Breast epithelium (tissue), 4 donors: ENCODE data around the gene COQ9. TPM values are rescaled to one million over a fixed set of nuclear protein-coding genes. Genes with fewer than 3 reads are reported as not detected.

Experiments used
- DNase-seq, 2 donors: peaks; one replicate each; pipeline ENCODE4 v3.0.0-alpha.2; 2019; ENCODE audit warnings: low spot score in 2 of 2
- H3K27ac ChIP-seq, 2 donors: fragments of 200-600 bp; sonication (generic) in 1 of 2; one replicate each; pipeline ENCODE4 v1.5.1; 2016 to 2019; ENCODE audit warnings: mild to moderate bottlenecking in 1 of 2
- H3K27me3 ChIP-seq, 2 donors: fragments of 200-600 bp; sonication (generic) in 1 of 2; one replicate each; pipeline versions ENCODE4 v1.5.1 to v1.6.0; 2017 to 2019; ENCODE audit warnings: control low read depth in 1 of 2, mild to moderate bottlenecking in 1 of 2
- H3K36me3 ChIP-seq: fragments of 200-600 bp; one replicate; pipeline ENCODE4 v1.5.1; 2019
- H3K4me1 ChIP-seq, 2 donors: fragments of 200-600 bp; sonication (generic); one replicate each; pipeline ENCODE4 v1.5.1; 2016 to 2019; ENCODE audit warnings: control low read depth in 1 of 2
- H3K4me3 ChIP-seq, 3 donors: fragments of 200-600 bp; sonication (generic); 1 replicate in 2 of 3; 2 replicates in 1 of 3; pipeline ENCODE4 v1.5.1; 2016 to 2019; ENCODE audit warnings: mild to moderate bottlenecking in 3 of 3, moderate library complexity in 2 of 3
- H3K9me3 ChIP-seq, 2 donors: fragments of 200-600 bp; sonication (generic) in 1 of 2; one replicate each; pipeline ENCODE4 v1.5.1; 2016 to 2019; ENCODE audit warnings: control low read depth in 1 of 2
- POLR2A ChIP-seq: fragments of 450-650 bp; IDR thresholded peaks from one replicate; pipeline ENCODE4 v1.6.1; 2016; ENCODE audit warnings: antibody characterized with exemption, mild to moderate bottlenecking, moderate library complexity
- POLR2AphosphoS5 ChIP-seq, 3 donors: sonication (generic); formaldehyde crosslinking; IDR thresholded peaks; one replicate each; pipeline ENCODE4 v1.6.1; 2017; ENCODE audit warnings: antibody characterized with exemption in 3 of 3
- intact Hi-C: fragments of 100-400 bp; cut with DNase I; formaldehyde crosslinking; loops from one replicate; pipeline ENCODE4 v1.15.1; 2023; ENCODE audit warnings: low total_unique reads
- total RNA-seq, 3 donors: library from RNA; depleted of rRNA; stranded (reverse); fragments of >200 nt; gene quantifications; one replicate each; pipeline ENCODE4 v1.1.0, GENCODE V29; 2016
- TF ChIP-seq, protein P1 (sequence below), 3 donors: fragments of 450-650 bp; IDR thresholded peaks; one replicate each; pipeline ENCODE4 v1.5.1; 2016 to 2017; ENCODE audit warnings: antibody characterized with exemption in 3 of 3, mild to moderate bottlenecking in 3 of 3, moderate library complexity in 3 of 3

COQ9 gene
- total RNA-seq, 3 donors from 2014 or later, result 36.0 to 42.6 (median 40.7) TPM

GRCh38 chr16:57444711-57445110 lies 2.6 kb upstream of the COQ9 start:
- Histone ChIP-seq H3K27ac (no peak overlapping the region), H3K36me3 (no peaks in the 10 kb centered on the region), H3K4me1 (peaks cover 0 to 5% of the 10 kb centered on the region in 2 donors), H3K9me3 (no peaks in the 10 kb centered on the region), H3K27me3 (no peaks in the 10 kb centered on the region), H3K4me3 (no peak overlapping the region)
- intact Hi-C loops, result no loop called here
- TF ChIP-seq POLR2AphosphoS5 (IDR thresholded peaks at IDR 0.05) (no peak), POLR2A (no peak)
- TF ChIP-seq, protein P1, sequence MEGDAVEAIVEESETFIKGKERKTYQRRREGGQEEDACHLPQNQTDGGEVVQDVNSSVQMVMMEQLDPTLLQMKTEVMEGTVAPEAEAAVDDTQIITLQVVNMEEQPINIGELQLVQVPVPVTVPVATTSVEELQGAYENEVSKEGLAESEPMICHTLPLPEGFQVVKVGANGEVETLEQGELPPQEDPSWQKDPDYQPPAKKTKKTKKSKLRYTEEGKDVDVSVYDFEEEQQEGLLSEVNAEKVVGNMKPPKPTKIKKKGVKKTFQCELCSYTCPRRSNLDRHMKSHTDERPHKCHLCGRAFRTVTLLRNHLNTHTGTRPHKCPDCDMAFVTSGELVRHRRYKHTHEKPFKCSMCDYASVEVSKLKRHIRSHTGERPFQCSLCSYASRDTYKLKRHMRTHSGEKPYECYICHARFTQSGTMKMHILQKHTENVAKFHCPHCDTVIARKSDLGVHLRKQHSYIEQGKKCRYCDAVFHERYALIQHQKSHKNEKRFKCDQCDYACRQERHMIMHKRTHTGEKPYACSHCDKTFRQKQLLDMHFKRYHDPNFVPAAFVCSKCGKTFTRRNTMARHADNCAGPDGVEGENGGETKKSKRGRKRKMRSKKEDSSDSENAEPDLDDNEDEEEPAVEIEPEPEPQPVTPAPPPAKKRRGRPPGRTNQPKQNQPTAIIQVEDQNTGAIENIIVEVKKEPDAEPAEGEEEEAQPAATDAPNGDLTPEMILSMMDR (IDR thresholded peaks at IDR 0.05), result no peak
- no peak for DNase-seq

GRCh38 chr16:57445510-57445909 lies 1.8 kb upstream of the COQ9 start:
- intact Hi-C loops, result no loop called here
- H3K27ac ChIP-seq, result no peak overlapping the region
- TF ChIP-seq POLR2AphosphoS5 (IDR thresholded peaks at IDR 0.05) (no peak), POLR2A (no peak)
- TF ChIP-seq, protein P1 (IDR thresholded peaks at IDR 0.05), result no peak
- H3K9me3 ChIP-seq, result no peaks in the 10 kb centered on the region
- no peaks in the 10 kb centered on the region for H3K27me3 ChIP-seq
- DNase-seq, result no peak
- peaks cover 0 to 5% of the 10 kb centered on the region in 2 donors for H3K4me1 ChIP-seq
- H3K36me3 ChIP-seq, result no peaks in the 10 kb centered on the region
- H3K4me3 ChIP-seq, result no peak overlapping the region

GRCh38 chr16:57446531-57447185 lies 621 bp upstream of the COQ9 start:
- Histone ChIP-seq H3K4me3 (peak overlapping the region; percentile 70 to 99 (median 92)), H3K9me3 (no peaks in the 10 kb centered on the region), H3K4me1 (peaks cover 0 to 5% of the 10 kb centered on the region in 2 donors), H3K27me3 (no peaks in the 10 kb centered on the region), H3K36me3 (no peaks in the 10 kb centered on the region), H3K27ac (peak overlapping the region; percentile 83 to 93)
- intact Hi-C loops, result no loop called here
- TF ChIP-seq POLR2AphosphoS5 (IDR thresholded peaks at IDR 0.05) (no peak), POLR2A (no peak)
- TF ChIP-seq, protein P1 (IDR thresholded peaks at IDR 0.05), result no peak
- no peak for DNase-seq

GRCh38 chr16:57452021-57452420 lies 4.7 kb downstream of the COQ9 start:
- Histone ChIP-seq H3K27me3 (no peaks in the 10 kb centered on the region), H3K27ac (no peak overlapping the region), H3K4me1 (no peaks in the 10 kb centered on the region), H3K9me3 (no peaks in the 10 kb centered on the region), H3K4me3 (no peak overlapping the region), H3K36me3 (peaks cover 3% of the 10 kb centered on the region)
- DNase-seq, result no peak
- no peak for TF ChIP-seq POLR2AphosphoS5 (IDR thresholded peaks at IDR 0.05)
- TF ChIP-seq, protein P1 (IDR thresholded peaks at IDR 0.05), result no peak
- intact Hi-C loops, result no loop called here

DNA sequence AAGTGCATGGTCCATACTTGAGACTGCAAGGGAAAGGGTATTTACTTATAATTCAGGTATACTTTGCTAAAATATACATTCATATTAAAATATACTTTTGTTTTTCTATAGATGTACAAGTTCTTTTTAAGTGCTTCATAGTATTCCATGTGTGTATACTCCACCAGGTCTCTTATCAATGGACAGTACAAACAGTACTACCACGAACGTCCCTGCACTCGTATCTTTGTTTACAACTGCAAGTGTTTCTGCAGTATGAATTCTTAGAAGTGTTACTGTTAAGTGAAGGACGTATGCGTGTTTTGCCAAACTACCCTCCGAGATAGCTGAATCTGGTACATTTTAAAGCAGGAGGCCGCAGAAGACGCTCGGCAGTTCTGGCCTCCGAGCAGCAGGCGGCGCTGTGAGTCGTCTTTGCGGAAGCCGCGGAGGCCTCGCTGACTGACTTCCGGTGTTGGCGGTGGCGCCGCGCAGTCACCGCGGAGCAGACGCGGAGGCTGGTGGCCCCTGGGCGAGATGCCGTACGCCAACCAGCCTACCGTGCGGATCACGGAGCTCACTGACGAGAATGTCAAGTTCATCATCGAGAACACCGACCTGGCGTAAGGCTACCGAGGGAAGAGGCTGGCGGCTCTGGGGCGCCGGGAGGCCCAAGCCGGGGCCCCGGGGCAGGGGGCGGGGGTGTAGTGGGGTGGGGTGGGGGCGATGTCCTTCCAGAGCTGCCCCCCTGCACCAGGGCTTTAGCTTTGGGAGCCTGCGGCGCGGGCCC lies 15.1 kb downstream of the COQ9 start, which contains the start of gene POLR2C:
Gene POLR2C (plus strand): TSS at position 471 of the 769 bp plus-strand sequence. CDS start 46 bp downstream, at position 517.
- peaks cover 6% of the 10 kb centered on the region for H3K36me3 ChIP-seq

More for the DNA sequence above, 15.1 kb downstream of the COQ9 start, which contains the start of gene POLR2C:
- intact Hi-C loops, result no loop called here
- Histone ChIP-seq H3K4me3 (peak within 1 kb of the TSS; percentile 98 to 100 (median 99)), H3K27ac (peak within 1 kb of the TSS; percentile 90 to 93), H3K27me3 (no peaks in the 10 kb centered on the region), H3K9me3 (no peaks in the 10 kb centered on the region), H3K4me1 (peaks cover 0 to 17% of the 10 kb centered on the region in 2 donors)
- DNase-seq, result peak; percentile 78 to 85
- TF ChIP-seq POLR2A (peak; percentile 94), POLR2AphosphoS5 (IDR thresholded peaks at IDR 0.05) (peak; percentile 98 to 99 (median 98))
- TF ChIP-seq, protein P1 (IDR thresholded peaks at IDR 0.05), result peak; percentile 92 to 98 (median 96)
